ENCODE results near the gene PGP.
A peak's percentile ranks its signal among the peaks of the same experiment; 100 is the strongest.
"Not testable (repeated sequence)": the region's sequence is repeated elsewhere in the genome, so short reads cannot be mapped to it uniquely, and the experiment has no call there.

PGP gene, protein sequence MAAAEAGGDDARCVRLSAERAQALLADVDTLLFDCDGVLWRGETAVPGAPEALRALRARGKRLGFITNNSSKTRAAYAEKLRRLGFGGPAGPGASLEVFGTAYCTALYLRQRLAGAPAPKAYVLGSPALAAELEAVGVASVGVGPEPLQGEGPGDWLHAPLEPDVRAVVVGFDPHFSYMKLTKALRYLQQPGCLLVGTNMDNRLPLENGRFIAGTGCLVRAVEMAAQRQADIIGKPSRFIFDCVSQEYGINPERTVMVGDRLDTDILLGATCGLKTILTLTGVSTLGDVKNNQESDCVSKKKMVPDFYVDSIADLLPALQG
- total RNA-seq, result 21.2 to 32.6 reads per million in 2 donors

GRCh38 chr16:2214719-2214968, at the start of gene PGP:
Gene PGP (minus strand): TSS chr16:2214840. CDS start chr16:2214777, 63 bp downstream.
- no peak for DNase-seq

GRCh38 chr16:2263026-2263425, 48.4 kb upstream of the PGP start:
- DNase-seq, result not testable (repeated sequence)

DNA sequence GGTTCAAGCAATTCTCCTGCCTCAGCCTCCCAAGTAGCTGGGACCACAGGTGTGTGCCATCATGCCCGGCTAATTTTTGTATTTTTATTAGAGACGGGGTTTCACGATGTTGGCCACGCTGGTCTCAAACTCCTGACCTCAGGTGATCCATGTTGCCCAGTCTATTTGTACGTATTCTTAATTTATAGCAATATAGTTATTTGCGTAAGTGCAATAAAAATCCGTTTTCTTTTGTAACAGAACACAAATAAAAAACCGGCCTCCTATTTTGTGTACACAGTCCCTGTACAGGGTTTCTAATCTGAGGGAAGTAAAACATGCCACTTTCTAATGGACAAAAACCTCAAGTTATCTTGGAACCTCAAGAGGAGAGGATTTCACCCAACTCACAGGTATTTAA, 45.6 kb upstream of the PGP start:
- DNase-seq, result no peak

DNA sequence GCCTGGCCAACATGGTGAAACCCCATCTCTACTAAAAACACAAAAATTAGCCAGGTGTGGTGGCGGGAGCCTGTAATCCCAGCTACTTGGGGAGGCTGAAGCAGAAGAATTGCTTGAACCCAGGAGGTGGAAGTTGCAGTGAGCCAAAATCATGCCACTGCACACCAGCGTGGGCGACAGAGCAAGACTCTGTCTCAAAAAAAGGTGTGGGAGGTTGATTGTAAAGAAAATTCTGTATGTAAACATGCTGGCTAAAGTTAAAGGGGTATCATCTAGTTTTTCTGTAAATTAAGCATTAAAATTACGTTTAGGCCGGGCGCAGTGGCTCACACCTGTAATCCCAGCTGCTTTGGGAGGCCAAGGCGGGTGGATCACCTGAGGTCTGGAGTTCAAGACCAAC, 43.9 kb upstream of the PGP start:
- not testable (repeated sequence) for DNase-seq

DNA sequence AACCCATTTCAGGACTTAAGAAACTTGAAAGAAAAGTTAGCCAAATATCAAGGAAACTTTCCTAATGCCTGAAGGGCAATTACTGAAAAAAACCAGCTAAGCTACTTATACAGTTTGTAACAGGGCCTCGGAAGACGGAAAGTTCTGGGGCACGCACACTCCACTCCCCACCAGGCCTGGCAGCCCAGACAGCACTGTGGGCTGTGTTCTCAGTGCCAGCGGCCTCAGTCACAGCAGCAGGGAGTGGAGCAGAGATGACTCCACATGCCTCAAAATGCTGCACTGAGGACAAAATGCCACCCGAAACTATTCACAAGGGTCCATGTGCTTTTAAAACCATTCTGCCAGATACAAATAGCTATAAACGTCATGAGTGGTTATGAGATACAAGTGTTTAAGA, 43.1 kb upstream of the PGP start:
- DNase-seq, result no peak

GRCh38 chr16:2256531-2257140, 42.0 kb upstream of the PGP start:
- DNase-seq, result no peak

DNA sequence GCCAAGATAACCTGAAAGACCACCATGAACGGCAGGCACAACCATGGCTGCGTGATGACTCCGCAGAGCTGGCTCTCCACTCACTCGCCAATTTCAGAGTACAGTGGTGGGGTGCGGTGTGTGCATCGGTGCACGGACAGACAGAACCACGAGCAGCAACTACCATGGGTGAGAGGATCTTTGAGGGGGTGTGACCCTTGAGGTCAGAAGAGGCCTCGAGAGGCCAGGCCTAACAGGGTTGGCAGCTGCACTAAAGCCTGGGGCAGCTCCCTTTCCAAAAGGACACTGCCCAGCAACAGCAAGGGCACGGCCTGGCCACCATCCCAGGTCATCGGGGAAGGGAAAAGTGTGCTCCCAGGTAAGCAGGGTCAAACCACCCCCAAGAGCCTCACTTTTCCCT, 38.7 kb upstream of the PGP start:
- no peak for DNase-seq

DNA sequence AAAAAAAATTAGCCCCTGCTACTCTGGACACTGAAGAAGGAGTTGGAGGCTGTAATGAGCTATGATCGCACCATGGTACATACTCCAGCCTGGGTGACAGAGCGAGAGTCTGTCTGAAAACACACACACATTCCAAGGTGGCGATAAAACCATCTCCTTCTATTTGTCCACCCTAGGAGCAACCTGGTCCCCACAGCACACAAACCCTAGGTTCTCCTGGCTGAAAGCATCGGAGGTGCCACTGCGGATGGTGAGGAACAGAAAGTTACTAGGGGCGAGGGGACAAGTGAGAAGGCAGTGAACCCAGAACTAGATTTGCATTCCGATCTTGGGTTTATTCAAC, 38.1 kb upstream of the PGP start:
- DNase-seq, result no peak

GRCh38 chr16:2251296-2252111, 36.9 kb upstream of the PGP start, which contains the start of gene ECI1:
Gene ECI1 (minus strand): TSS chr16:2251587. CDS start chr16:2251566, 21 bp downstream.
- peak; percentile 66 for DNase-seq

GRCh38 chr16:2250652-2251295, 36.1 kb upstream of the PGP start:
- DNase-seq, result peak; percentile 21

GRCh38 chr16:2246301-2246885, 31.8 kb upstream of the PGP start:
- DNase-seq, result no peak

DNA sequence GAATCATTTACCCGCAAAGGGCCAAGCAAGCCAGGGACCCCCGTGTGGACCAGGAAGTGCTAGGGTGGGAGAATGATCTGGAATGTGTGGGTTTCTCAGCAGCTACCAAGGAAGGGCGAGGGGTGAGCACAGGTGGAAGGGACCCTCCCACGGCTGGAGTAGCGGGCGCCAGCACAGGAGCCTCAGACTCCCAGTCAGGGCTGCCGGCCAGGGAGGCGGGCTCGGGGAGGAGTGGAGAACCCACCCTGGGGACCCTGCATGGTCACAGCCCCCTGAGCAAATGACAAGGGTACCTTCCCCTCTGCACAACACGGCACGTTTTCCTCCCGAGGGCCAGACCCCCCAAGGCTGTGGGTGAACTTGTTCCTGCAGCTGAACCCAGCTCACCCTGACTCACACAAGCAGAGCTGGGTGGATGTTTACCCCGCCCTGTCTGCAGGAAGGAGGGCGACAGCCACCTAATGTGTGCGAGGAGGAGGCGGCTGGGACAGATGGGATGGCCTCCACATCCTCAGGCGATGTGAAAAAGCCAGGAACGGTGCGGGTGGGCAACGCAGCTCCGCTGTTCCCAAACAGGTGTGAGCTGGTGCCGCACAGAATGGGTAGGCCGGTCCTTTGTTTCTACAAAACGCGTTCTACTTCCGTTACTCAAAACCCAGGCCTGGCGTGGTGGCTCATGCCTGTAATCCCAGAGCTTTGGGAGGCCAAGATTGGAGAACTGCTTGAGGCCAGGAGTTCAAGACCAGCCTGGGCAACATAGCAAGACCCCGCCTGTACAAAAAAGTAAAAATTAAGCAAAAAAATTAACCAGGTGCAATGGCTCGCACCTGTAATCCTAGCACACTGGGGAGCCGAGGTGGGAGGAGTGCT, 30.5 kb upstream of the PGP start:
- DNase-seq, result no peak

GRCh38 chr16:2244301-2244700, 29.7 kb upstream of the PGP start:
- no peak for DNase-seq

DNA sequence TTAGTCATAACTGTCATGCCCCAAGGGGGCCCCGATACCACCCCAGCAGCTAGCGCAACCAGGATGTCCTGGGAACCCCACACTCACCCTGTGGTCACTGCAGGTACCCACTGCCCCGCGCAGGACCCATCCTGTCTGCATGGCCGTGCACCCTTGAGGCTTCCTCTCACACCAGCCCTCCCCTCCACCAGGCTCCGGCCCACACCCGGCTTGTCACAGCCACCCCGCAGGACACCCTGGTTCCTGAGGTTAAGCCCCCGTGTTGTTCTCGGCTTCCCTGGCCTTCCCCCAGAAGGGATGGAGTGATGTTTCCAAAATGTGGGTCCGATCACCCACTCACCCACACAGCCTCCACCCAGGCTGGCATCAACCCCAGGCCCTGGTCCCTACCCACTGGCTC, 29.1 kb upstream of the PGP start:
- no peak for DNase-seq

DNA sequence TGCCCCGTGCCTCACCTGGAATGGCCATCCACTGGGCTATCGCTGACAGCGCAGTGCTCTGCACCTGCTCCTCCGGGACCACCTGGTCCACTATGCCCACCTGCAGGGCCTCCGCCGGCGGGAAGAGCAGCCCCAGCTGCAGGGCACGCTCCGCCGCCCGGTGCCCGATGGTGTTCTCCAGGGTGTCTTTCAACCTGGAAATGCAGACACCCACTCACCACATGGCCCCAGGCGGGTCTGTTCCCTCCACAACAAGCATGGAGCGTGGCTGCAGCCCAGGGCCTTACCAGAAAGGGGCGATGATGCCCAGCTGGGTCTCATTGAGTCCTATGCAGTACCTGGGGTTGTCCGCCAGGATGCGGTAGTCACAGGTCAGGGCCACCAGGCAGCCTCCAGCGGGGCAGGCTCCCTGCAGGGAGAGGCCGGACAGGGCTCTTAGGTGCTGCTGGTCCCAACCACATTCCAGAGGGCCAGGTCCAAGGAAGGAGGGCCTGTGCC, 28.4 kb upstream of the PGP start:
- no peak for DNase-seq

DNA sequence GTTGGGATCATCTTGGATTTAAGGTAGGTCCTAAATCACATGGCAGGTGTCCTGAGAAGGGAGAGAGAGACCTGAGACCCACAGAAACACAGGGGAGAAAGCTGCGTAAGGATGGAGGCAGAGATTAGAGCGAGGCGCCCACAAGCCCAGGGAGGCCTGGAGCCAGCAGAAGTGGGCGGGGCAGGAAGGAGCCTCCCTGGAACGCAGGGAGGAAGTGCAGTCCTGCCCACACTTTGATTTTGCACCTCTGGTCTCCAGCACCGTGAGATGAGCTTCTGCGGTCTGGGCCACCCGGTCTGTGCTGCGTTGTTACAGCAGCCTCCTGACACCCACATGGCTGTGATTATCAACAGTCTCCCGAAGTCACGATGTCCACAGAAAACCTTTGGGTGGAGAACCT, 28.0 kb upstream of the PGP start:
- DNase-seq, result no peak

GRCh38 chr16:2240331-2240730, 25.7 kb upstream of the PGP start:
- not testable (repeated sequence) for DNase-seq

DNA sequence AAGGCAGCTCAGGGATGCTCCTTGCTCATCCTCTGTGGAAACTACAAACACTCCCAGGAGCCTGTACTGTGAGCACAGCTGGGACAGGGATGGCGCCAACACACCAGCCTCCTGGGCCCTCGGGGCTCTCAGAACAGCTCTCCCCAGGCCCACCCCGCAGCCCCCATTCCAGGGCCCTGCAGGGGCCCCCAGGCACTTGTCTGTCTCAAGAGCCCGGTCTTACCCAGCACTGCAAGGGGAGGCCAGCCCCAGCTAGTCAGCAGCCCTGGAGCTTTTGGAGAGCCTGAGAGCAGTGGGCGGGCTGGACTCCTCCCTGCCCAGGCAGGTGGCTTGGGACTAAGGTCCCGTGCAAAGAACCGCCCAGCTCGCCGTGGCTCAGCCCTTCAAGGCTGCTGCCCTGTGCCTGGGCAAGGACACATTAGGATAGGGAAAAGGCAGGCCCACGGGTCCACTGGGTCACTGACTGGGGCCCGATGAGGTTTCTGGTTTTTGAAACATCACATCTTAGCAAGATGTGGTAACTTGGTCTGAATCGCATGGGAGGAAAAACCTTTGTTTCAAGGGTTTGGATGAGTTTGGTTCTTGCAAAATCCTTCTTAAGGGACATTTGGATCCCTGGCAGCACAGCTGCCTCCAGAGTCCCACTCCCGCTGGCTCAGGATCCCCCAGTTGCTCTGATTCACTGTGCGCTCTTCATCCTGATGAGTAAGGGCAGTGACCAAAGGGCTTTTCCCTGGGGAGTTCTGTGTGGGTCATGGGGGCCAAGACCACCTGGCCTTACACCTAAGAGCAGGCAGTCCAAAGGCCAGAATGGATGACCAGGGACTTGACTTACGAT, 24.4 kb upstream of the PGP start:
- no peak for DNase-seq

GRCh38 chr16:2238150-2238837, 23.7 kb upstream of the PGP start:
- no peak for DNase-seq

- DNase-seq, result no peak
Measured at GRCh38 chr16:2237493-2238149, 23.0 kb upstream of the PGP start.
